Upper lobe of left lung (tissue), 6 donors: ENCODE data around the gene EEF2K. TPM values are rescaled to one million over a fixed set of nuclear protein-coding genes. Genes with fewer than 3 reads are reported as not detected.

Source experiments
- ATAC-seq, 2 donors: fragments of 200-7000 bp; cut with Tn5 transposase; one replicate each; pipeline ENCODE4 v1.9.1; 2022; ENCODE audit warnings: mild to moderate bottlenecking in 2 of 2, moderate library complexity in 2 of 2; ENCODE audit not compliant: low FRiP score in 2 of 2
- DNase-seq, 2 donors: peaks; one replicate each; pipeline ENCODE4 v3.0.0-alpha.2; 2019 to 2020
- H3K27ac ChIP-seq, 4 donors: fragments of 200-600 bp; sonication (generic); one replicate each; pipeline ENCODE4 v1.5.1; 2016 to 2019
- H3K27me3 ChIP-seq, 4 donors: fragments of 200-600 bp; sonication (generic); one replicate each; pipeline ENCODE4 v1.5.1; 2017 to 2019
- H3K36me3 ChIP-seq, 4 donors: fragments of 200-600 bp; sonication (generic); one replicate each; pipeline ENCODE4 v1.5.1; 2016 to 2019
- H3K4me1 ChIP-seq, 4 donors: fragments of 200-600 bp; sonication (generic); one replicate each; pipeline ENCODE4 v1.5.1; 2018 to 2019
- H3K4me3 ChIP-seq, 4 donors: fragments of 200-600 bp; sonication (generic); one replicate each; pipeline ENCODE4 v1.5.1; 2017 to 2019; ENCODE audit warnings: mild to moderate bottlenecking in 2 of 4, moderate library complexity in 1 of 4
- H3K9me3 ChIP-seq, 4 donors: fragments of 200-600 bp; sonication (generic); one replicate each; pipeline ENCODE4 v1.5.1; 2018 to 2019
- CTCF ChIP-seq, 6 experiments: fragments of 450-650 bp in 4 of 6; fragments of 200-600 bp in 2 of 6; sonication (generic) in 2 of 6; IDR thresholded peaks; one replicate each; pipeline ENCODE4 v1.5.1; 2016 to 2019; ENCODE audit warnings: antibody characterized with exemption in 6 of 6
- EP300 ChIP-seq, 4 donors: sonication (generic); formaldehyde crosslinking; IDR thresholded peaks; one replicate each; pipeline ENCODE4 v1.5.1; 2017; ENCODE audit warnings: antibody characterized with exemption in 4 of 4, control low read depth in 2 of 4
- POLR2A ChIP-seq, 4 donors: fragments of 450-650 bp; IDR thresholded peaks; one replicate each; pipeline ENCODE4 v1.5.1; 2016 to 2017; ENCODE audit warnings: antibody characterized with exemption in 4 of 4, mild to moderate bottlenecking in 2 of 4
- POLR2AphosphoS5 ChIP-seq, 2 donors: sonication (generic); formaldehyde crosslinking; IDR thresholded peaks; one replicate each; pipeline ENCODE4 v1.5.1; 2017; ENCODE audit warnings: antibody characterized with exemption in 2 of 2
- WGBS, 2 donors: methylation state at CpG; one replicate each; pipeline ENCODE4 v1.1.5; 2017 to 2018; 5-methylcytosine and 5-hydroxymethylcytosine counted together
- total RNA-seq, 6 donors: library from RNA; depleted of rRNA in 4 of 6; stranded (reverse); fragments of >200 nt in 4 of 6; gene quantifications; one replicate each; pipeline versions ENCODE4 v1.1.0 to v1.2.1, GENCODE V29; 2016 to 2021
- donor health status: DM: no; HTN: no; CAD: no; lungs with moderate emphysema.
- donor health status: DM: no; HTN: yes; CAD: no; lungs with severe emphysema.

EEF2K gene
- total RNA-seq, 6 donors from 2014 or later = 16.9 to 48.2 (median 29.2) TPM

- Histone ChIP-seq H3K9me3 (no peaks in the 10 kb centered on the region), H3K36me3 (peaks cover 0 to 41% (median 7%) of the 10 kb centered on the region in 4 donors), H3K4me3 (peak overlapping the region in 1 of 4 donors; percentile 7), H3K4me1 (peaks cover 6 to 15% (median 8%) of the 10 kb centered on the region in 4 donors), H3K27me3 (no peaks in the 10 kb centered on the region), H3K27ac (peak overlapping the region; percentile 40 to 56 (median 42))
- DNase-seq (no peak), ATAC-seq (no peak)
- WGBS, 2 donors = 74 to 77% methylated on average over 6 of the region's 6 CpGs
- TF ChIP-seq POLR2A (IDR thresholded peaks at IDR 0.05) (no peak), EP300 (IDR thresholded peaks at IDR 0.05) (no peak), POLR2AphosphoS5 (IDR thresholded peaks at IDR 0.05) (no peak), CTCF (IDR thresholded peaks at IDR 0.05) (no peak)
These were observed 26.9 kb downstream of the EEF2K start for GRCh38 chr16:22233037-22233372.

GRCh38 chr16:22235839-22236745 lies 30.0 kb downstream of the EEF2K start:
- 70 to 77% methylated on average over 9 of the region's 9 CpGs for WGBS, 2 donors
- Histone ChIP-seq H3K27ac (peak overlapping the region in 1 of 4 donors; percentile 7), H3K4me1 (peaks cover 24 to 34% (median 29%) of the 10 kb centered on the region in 4 donors), H3K36me3 (peaks cover 0 to 25% (median 2%) of the 10 kb centered on the region in 4 donors), H3K9me3 (no peaks in the 10 kb centered on the region), H3K4me3 (no peak overlapping the region), H3K27me3 (no peaks in the 10 kb centered on the region)
- TF ChIP-seq POLR2A (IDR thresholded peaks at IDR 0.05) (no peak), POLR2AphosphoS5 (IDR thresholded peaks at IDR 0.05) (no peak), CTCF (IDR thresholded peaks at IDR 0.05) (no peak), EP300 (IDR thresholded peaks at IDR 0.05) (no peak)
- DNase-seq (peak in 1 of 2 donors; percentile 44), ATAC-seq (peak in 1 of 2 donors; percentile 63)

- no peak for TF ChIP-seq POLR2A (IDR thresholded peaks at IDR 0.05)
- TF ChIP-seq EP300 (IDR thresholded peaks at IDR 0.05) = no peak
- TF ChIP-seq POLR2AphosphoS5 (IDR thresholded peaks at IDR 0.05) = no peak
- TF ChIP-seq CTCF (IDR thresholded peaks at IDR 0.05) = no peak
- H3K9me3 ChIP-seq = no peaks in the 10 kb centered on the region
- peaks cover 0 to 9% (median 2%) of the 10 kb centered on the region in 4 donors for H3K36me3 ChIP-seq
- DNase-seq = no peak
- H3K27ac ChIP-seq = peak overlapping the region; percentile 24 to 36 (median 28)
- H3K4me3 ChIP-seq = no peak overlapping the region
- WGBS, 2 donors = 79 to 86% methylated on average over 14 of the region's 14 CpGs
- H3K27me3 ChIP-seq = no peaks in the 10 kb centered on the region
- peaks cover 25 to 37% (median 31%) of the 10 kb centered on the region in 4 donors for H3K4me1 ChIP-seq
- ATAC-seq = peak in 1 of 2 donors; percentile 50
These were observed 33.2 kb downstream of the EEF2K start for GRCh38 chr16:22239131-22239805.

GRCh38 chr16:22240023-22240710 lies 34.1 kb downstream of the EEF2K start:
- TF ChIP-seq POLR2AphosphoS5 (IDR thresholded peaks at IDR 0.05) = no peak
- no peak for TF ChIP-seq EP300 (IDR thresholded peaks at IDR 0.05)
- no peak for TF ChIP-seq POLR2A (IDR thresholded peaks at IDR 0.05)
- no peak for TF ChIP-seq CTCF (IDR thresholded peaks at IDR 0.05)
- Histone ChIP-seq H3K27me3 (no peaks in the 10 kb centered on the region), H3K4me1 (peaks cover 25 to 37% (median 31%) of the 10 kb centered on the region in 4 donors), H3K36me3 (peaks cover 0 to 17% (median 6%) of the 10 kb centered on the region in 4 donors), H3K4me3 (no peak overlapping the region), H3K9me3 (no peaks in the 10 kb centered on the region), H3K27ac (peak overlapping the region; percentile 36 to 52 (median 48))
- DNase-seq = no peak
- ATAC-seq = peak in 1 of 2 donors; percentile 78
- WGBS, 2 donors = 50 to 62% methylated on average over 3 of the region's 3 CpGs
